Hepatocyte (in vitro differentiated cells): ENCODE measurements around the gene CRCP. TPM values are rescaled to one million over a fixed set of nuclear protein-coding genes. Genes with fewer than 3 reads are reported as not detected.

ENCODE experiments used
- DNase-seq: peaks from one replicate; pipeline ENCODE4 v3.0.0-alpha.2; 2016; ENCODE audit warnings: low spot score
- H2AFZ ChIP-seq: fragments of 200-600 bp; sonication (generic); 2 replicates; pipeline ENCODE4 v1.6.0; 2016; ENCODE audit warnings: antibody characterized with exemption, mild to moderate bottlenecking
- H3K27ac ChIP-seq: fragments of 200-600 bp; sonication (generic); 2 replicates; pipeline ENCODE4 v1.5.1; 2016; ENCODE audit warnings: mild to moderate bottlenecking
- H3K27me3 ChIP-seq: fragments of 200-600 bp; sonication (generic); 2 replicates; pipeline ENCODE4 v1.6.1; 2016
- H3K36me3 ChIP-seq: fragments of 200-600 bp; sonication (generic); replicated peaks from 2 replicates; pipeline ENCODE4 v1.5.1; 2016; ENCODE audit warnings: low read depth; ENCODE audit not compliant: insufficient read depth
- H3K4me1 ChIP-seq: fragments of 200-600 bp; sonication (generic); 2 replicates; pipeline ENCODE4 v1.5.1; 2016; ENCODE audit warnings: mild to moderate bottlenecking, moderate library complexity; ENCODE audit not compliant: insufficient read depth
- H3K4me2 ChIP-seq: fragments of 200-600 bp; sonication (generic); 2 replicates; pipeline ENCODE4 v1.6.0; 2016
- H3K4me3 ChIP-seq: fragments of 200-600 bp; sonication (generic); 2 replicates; pipeline ENCODE4 v1.5.1; 2016; ENCODE audit warnings: mild to moderate bottlenecking
- H3K79me2 ChIP-seq: fragments of 200-600 bp; sonication (generic); 2 replicates; pipeline ENCODE4 v1.6.0; 2017; ENCODE audit warnings: mild to moderate bottlenecking
- H3K9me2 ChIP-seq: fragments of 200-600 bp; sonication (generic); replicated peaks from 2 replicates; pipeline ENCODE4 v1.6.0; 2017; ENCODE audit warnings: mild to moderate bottlenecking; ENCODE audit not compliant: insufficient read depth
- H3K9me3 ChIP-seq: fragments of 200-600 bp; sonication (generic); 2 replicates; pipeline ENCODE4 v1.5.1; 2016; ENCODE audit warnings: low read depth, mild to moderate bottlenecking
- H4K20me1 ChIP-seq: fragments of 200-600 bp; sonication (generic); 2 replicates; pipeline ENCODE4 v1.6.0; 2016; ENCODE audit warnings: mild to moderate bottlenecking; ENCODE audit not compliant: insufficient read depth, poor library complexity, severe bottlenecking
- CTCF ChIP-seq: fragments of 200-600 bp; sonication (generic); IDR thresholded peaks from 2 replicates; pipeline ENCODE4 v1.5.1; 2016; ENCODE audit warnings: antibody characterized with exemption, mild to moderate bottlenecking; ENCODE audit not compliant: poor library complexity
- EZH2 ChIP-seq: fragments of 200-600 bp; sonication (generic); IDR thresholded peaks from 2 replicates; pipeline ENCODE4 v1.6.1; 2016; ENCODE audit warnings: antibody characterized with exemption, mild to moderate bottlenecking, borderline replicate concordance
- EZH2phosphoT487 ChIP-seq: fragments of 200-600 bp; sonication (generic); IDR thresholded peaks from one replicate; pipeline ENCODE4 v1.6.1; 2018; ENCODE audit warnings: antibody characterized with exemption, mild to moderate bottlenecking, low read depth, moderate library complexity; ENCODE audit not compliant: unreplicated experiment, severe bottlenecking
- WGBS: methylation state at CpG from one replicate; pipeline ENCODE4 v1.1.6; 2016; ENCODE audit warnings: low lambda C conversion rate; ENCODE audit errors: missing lambda C conversion rate; 5-methylcytosine and 5-hydroxymethylcytosine counted together
- polyA plus RNA-seq: library from polyadenylated mRNA; unstranded; fragments of >200 nt; fragmentation: Nextera tagmentation; extraction: Ambion mirVana; gene quantifications from 2 replicates; pipeline ENCODE4 v1.2.1, GENCODE V29; 2016
- total RNA-seq: library from RNA; depleted of rRNA; stranded (reverse); fragments of >200 nt; gene quantifications from 2 replicates; pipeline ENCODE4 v1.2.3, GENCODE V29; 2014

The CRCP gene
- total and polyA plus RNA-seq, 2 experiments from 2014 or later: 13.8 to 41.6 TPM

- no peak overlapping the region for H2AFZ ChIP-seq
- no peak for DNase-seq
- no peaks in the 10 kb centered on the region for H3K4me1 ChIP-seq
- peaks cover 6% of the 10 kb centered on the region for H3K9me3 ChIP-seq
- H4K20me1 ChIP-seq: no peaks in the 10 kb centered on the region
- TF ChIP-seq EZH2 (no peak), EZH2phosphoT487 (no peak), CTCF (no peak)
- H3K4me2 ChIP-seq: no peak overlapping the region
- WGBS: 93% methylated on average over 4 of the region's 4 CpGs
- H3K79me2 ChIP-seq: no peaks in the 10 kb centered on the region
- H3K27me3 ChIP-seq: no peaks in the 10 kb centered on the region
- no peak overlapping the region for H3K27ac ChIP-seq
- H3K9me2 ChIP-seq: no peaks in the 10 kb centered on the region
- no peaks in the 10 kb centered on the region for H3K36me3 ChIP-seq
- no peak overlapping the region for H3K4me3 ChIP-seq
Measured at GRCh38 chr7:66162622-66163021, 48.0 kb downstream of the CRCP start.

DNA sequence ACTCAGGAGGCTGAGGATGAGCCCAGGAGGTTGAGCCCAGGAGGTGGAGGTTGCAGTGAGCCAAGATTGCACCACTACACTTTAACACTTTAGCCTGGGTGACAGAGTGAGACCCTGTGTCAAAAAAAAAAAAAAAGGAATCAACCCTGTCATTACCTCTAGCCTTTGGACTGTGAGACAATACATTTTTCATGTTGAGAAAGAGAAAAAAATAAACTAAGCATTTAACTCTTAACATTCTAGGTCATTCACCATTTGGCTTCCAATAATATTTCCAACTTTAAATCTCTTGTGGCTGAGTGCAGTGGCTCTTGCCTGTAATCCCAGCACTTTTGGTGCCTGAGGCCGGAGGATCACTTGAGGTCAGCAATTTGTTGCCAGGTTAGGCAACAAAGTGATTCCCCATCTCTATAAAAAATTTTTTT, 48.6 kb downstream of the CRCP start:
- 91% methylated on average over 1 of the region's 1 CpG for WGBS
- TF ChIP-seq EZH2phosphoT487 (no peak), EZH2 (no peak), CTCF (no peak)
- DNase-seq: no peak
- Histone ChIP-seq H3K4me2 (no peak overlapping the region), H2AFZ (no peak overlapping the region), H3K9me2 (no peaks in the 10 kb centered on the region), H3K79me2 (no peaks in the 10 kb centered on the region), H3K4me1 (no peaks in the 10 kb centered on the region), H3K36me3 (no peaks in the 10 kb centered on the region), H3K4me3 (no peak overlapping the region), H3K27me3 (no peaks in the 10 kb centered on the region), H3K9me3 (peaks cover 6% of the 10 kb centered on the region), H3K27ac (no peak overlapping the region), H4K20me1 (no peaks in the 10 kb centered on the region)

DNA sequence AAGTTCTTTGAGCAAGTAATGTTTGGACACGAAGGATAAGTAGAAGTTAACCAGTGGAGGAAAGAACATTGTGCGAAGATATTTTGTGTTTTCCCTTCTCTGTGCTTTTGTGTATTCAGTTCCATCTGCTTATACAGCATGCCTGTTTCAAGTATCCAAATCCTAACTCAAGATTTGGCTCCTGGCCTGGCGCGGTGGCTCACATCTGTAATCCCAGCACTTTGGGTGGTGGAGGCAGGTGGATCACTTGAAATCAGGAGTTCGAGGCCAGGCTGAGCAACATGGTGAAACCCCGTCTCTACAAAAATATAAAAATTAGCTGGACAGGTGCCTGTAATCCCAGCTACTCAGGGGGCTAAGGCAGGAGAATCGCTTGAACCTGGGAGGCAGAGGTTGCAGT, 49.7 kb downstream of the CRCP start:
- no peaks in the 10 kb centered on the region for H4K20me1 ChIP-seq
- H3K4me2 ChIP-seq: no peak overlapping the region
- no peaks in the 10 kb centered on the region for H3K79me2 ChIP-seq
- H3K9me2 ChIP-seq: no peaks in the 10 kb centered on the region
- no peak for TF ChIP-seq EZH2phosphoT487
- TF ChIP-seq CTCF: no peak
- TF ChIP-seq EZH2: no peak
- WGBS: 89% methylated on average over 7 of the region's 7 CpGs
- H3K4me1 ChIP-seq: no peaks in the 10 kb centered on the region
- no peak overlapping the region for H3K4me3 ChIP-seq
- no peaks in the 10 kb centered on the region for H3K36me3 ChIP-seq
- H3K27me3 ChIP-seq: no peaks in the 10 kb centered on the region
- H3K27ac ChIP-seq: no peak overlapping the region
- DNase-seq: no peak
- no peak overlapping the region for H2AFZ ChIP-seq
- H3K9me3 ChIP-seq: peaks cover 3% of the 10 kb centered on the region
